GM10248 (cell line): ENCODE results near the gene MYO7A.

Experiments
- CTCF ChIA-PET: fragments of 300-600 bp; sonication (Branson Sonifier 250); formaldehyde crosslinking; extraction: SDS; loops from one replicate; lab custom pipeline; 2021; ENCODE audit warnings: antibody characterized with exemption; lab: Yijun Ruan, JAX
- POLR2A ChIA-PET: fragments of 350-650 bp; sonication (Branson Sonifier 250); formaldehyde crosslinking; extraction: SDS; loops from one replicate; lab custom pipeline; 2020; ENCODE audit warnings: antibody characterized with exemption; lab: Yijun Ruan, JAX
- DNase-seq: peaks from one replicate; pipeline ENCODE4 v3.0.0; 2012; ENCODE audit errors: extremely low spot score
- TF ChIP-seq, protein P1 (sequence below): IDR thresholded peaks from 2 replicates; pipeline ENCODE4 v1.5.1; 2012; ENCODE audit warnings: mild to moderate bottlenecking, low read depth; ENCODE audit errors: extremely low read depth, missing control alignments, control extremely low read depth

Gene MYO7A

DNA sequence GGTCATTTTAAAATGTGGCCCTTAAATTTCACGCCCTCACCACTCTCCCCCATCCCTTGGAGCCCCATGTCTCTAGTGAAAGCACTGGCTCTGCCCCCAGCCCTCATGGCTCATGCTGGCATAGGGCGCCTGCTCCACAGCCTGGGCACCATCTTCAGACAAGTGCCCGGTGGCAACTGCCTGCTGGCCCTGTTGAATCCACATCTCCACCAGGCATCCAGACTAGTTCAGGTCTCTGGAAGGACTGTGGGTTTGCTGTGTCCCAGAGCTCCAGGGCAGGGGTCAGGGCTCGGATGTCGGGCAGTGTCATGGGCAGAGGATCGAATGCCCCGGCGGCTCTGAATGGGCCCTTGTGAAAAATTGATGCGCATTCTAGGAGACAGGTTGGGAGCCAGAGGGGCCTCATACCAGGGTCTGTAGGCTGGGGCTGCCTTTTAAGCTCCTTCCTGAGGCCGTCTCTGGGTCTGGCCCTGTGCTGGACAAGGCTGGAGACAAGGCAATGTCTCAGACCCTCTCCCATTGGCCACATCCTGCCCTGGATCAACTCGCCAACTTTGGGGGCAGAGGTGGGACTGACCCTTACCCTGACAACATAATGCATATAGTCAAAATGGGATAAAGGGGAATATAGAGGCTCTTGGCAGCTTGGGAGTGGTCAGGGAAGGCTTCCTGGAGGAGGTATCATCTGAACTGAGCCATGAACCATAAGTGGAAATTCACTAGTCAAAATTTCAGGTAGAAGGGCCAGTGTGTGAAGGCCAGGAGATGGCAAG is 1.2 kb downstream of the MYO7A start:
- ChIA-PET CTCF (interaction anchor here (3.1 to 5.8 kb wide), 4 partner anchors 15 to 420 kb away, joined by 23 to 58 read pairs (median 49); no protein-coding TSS in a partner anchor), POLR2A (interaction anchor here (1.0 kb wide), 1 partner anchor 155 kb away, joined by 3 read pairs; no protein-coding TSS in a partner anchor)
- TF ChIP-seq, protein P1, sequence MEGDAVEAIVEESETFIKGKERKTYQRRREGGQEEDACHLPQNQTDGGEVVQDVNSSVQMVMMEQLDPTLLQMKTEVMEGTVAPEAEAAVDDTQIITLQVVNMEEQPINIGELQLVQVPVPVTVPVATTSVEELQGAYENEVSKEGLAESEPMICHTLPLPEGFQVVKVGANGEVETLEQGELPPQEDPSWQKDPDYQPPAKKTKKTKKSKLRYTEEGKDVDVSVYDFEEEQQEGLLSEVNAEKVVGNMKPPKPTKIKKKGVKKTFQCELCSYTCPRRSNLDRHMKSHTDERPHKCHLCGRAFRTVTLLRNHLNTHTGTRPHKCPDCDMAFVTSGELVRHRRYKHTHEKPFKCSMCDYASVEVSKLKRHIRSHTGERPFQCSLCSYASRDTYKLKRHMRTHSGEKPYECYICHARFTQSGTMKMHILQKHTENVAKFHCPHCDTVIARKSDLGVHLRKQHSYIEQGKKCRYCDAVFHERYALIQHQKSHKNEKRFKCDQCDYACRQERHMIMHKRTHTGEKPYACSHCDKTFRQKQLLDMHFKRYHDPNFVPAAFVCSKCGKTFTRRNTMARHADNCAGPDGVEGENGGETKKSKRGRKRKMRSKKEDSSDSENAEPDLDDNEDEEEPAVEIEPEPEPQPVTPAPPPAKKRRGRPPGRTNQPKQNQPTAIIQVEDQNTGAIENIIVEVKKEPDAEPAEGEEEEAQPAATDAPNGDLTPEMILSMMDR, result no peak
- no peak for DNase-seq

DNA sequence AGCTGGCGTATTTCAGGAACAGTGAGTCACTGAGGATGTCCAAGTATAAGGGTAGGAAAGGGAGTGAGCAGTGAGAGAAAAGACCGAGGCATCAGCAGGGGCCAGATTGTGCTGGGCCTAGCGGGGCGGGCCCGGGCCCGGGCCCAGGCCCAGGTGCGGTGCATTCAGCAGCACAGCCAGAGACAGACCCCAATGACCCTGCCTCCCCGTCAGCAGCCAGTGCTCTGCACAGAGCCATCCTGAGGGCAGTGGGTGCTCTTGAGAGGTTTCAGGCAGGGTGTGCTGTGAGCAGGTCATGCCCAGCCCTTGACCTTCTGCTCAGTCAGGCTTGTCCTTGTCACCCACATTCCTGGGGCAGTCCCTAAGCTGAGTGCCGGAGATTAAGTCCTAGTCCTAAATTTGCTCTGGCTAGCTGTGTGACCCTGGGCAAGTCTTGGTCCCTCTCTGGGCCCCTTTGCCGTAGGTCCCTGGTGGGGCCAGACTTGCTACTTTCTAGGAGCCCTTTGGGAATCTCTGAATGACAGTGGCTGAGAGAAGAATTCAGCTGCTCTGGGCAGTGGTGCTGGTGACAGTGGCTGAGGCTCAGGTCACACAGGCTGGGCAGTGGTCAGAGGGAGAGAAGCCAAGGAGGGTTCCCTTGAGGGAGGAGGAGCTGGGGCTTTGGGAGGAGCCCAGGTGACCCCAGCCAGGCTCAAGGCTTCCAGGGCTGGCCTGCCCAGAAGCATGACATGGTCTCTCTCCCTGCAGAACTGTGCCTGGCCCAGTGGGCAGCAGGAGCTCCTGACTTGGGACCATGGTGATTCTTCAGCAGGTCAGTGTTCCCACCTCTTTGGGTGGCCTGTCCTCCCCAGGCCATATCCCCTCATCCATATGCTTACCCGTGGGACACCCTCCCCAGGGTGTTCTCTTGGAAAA is 2.1 kb downstream of the MYO7A start:
- TF ChIP-seq, protein P1, result no peak
- POLR2A ChIA-PET, result no interaction called here

DNA sequence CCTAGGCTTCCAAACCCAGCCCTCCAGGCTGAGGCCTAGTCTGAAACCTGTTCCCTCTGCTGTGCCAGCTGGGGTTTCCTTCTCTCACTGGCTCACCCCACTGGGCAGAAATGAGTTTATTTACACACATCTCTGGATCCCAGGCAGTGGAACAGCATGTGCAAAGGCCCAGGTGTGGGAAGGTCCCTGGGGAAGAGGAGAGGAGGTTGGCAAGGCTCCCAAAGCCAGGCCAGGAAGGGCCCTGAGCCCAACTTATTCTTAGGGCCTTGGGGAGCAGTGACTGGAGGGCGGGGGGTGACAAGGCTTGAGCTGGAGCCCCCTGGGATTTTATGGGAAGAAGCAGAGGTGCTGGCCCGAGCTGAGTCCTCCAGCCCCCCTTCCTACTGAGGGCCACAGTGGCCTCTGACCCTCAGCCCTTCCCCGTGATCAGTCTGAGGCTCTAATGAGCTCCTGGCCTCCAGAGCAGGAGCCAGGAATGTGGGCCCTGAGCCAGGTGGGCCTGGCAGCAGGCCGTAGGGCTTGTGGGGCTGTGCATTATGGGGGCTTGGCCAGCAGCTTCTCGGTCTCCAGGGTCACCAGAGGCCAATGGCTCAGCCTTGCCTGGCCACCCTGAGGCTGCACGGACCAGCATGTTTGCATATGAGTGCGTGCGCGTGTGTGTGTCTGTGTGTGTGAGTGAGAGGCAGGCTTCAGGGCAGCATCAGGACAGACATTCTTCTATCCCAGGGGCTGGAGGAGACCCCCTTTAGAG is 2.9 kb downstream of the MYO7A start:
- CTCF ChIA-PET, result interaction anchor here (0.8 to 5.8 kb wide), 6 partner anchors 16 to 489 kb away, joined by 3 to 58 read pairs (median 4); no protein-coding TSS in a partner anchor
- TF ChIP-seq, protein P1, result no peak

More for the DNA sequence above, 2.1 kb downstream of the MYO7A start:
- DNase-seq, result no peak
- CTCF ChIA-PET, result interaction anchor here (0.9 to 5.8 kb wide), 4 partner anchors 17 to 418 kb away, joined by 3 to 58 read pairs (median 4); no protein-coding TSS in a partner anchor

DNA sequence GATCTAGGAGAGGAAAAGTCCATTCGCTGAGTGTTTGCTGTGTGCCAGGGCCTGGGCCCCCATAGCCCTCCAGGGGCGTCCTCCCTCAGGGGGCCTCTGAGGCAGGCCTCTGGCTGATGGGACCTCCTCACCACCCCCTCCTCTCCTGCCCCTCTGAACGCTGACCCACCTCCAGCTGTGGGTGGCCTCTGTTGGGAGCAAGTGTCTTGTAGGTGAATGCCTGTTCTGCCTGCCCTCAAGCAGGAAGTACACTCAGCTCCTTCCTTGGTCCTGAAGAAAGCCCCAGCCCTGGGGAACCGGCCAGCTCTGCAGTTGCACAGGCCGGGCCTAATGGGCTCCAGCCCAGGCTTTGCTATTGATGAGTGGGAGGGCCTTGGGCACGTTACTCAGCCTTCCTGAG is 3.5 kb downstream of the MYO7A start:
- ChIA-PET POLR2A (no interaction called here), CTCF (interaction anchor here (0.8 to 1.8 kb wide), 3 partner anchors 18 to 488 kb away, joined by 3 to 6 read pairs (median 4); no protein-coding TSS in a partner anchor)
- DNase-seq, result no peak
- TF ChIP-seq, protein P1, result no peak

More for the DNA sequence above, 2.9 kb downstream of the MYO7A start:
- DNase-seq, result no peak
- POLR2A ChIA-PET, result no interaction called here

DNA sequence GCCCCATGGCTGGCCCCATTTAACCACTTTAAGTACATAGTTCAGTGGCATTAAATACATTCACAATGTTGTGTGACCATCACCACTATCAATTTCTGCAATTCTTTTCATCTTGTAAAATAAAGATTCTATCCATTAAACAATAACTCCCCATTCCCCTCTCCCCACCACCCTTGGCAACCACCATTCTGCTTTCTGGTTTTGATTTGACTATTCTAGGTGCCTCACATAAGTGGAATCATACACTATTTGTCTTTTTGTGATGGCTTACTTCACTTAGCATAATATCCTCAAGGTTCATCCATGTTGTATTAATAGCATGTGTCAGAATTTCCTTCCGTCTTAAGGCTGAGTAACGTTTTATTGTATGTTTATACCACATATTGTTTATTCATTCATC is 7.0 kb downstream of the MYO7A start:
- ChIA-PET CTCF (no interaction called here), POLR2A (no interaction called here)
- TF ChIP-seq, protein P1, result no peak
- no peak for DNase-seq
